Non-pigmented ciliary epithelial cell (primary cell): Measurements from ENCODE around the gene OTOGL.
"Not testable (repeated sequence)": the region's sequence is repeated elsewhere in the genome, so short reads cannot be mapped to it uniquely, and the experiment has no call there.

ENCODE experiments used
- DNase-seq: peaks from one replicate; pipeline ENCODE4 v3.0.0-alpha.2; 2010; ENCODE audit warnings: low read depth

The OTOGL gene

GRCh38 chr12:80291108-80291754 is 191.9 kb downstream of the OTOGL start:
- no peak for DNase-seq

- DNase-seq: no peak
These were observed 194.0 kb downstream of the OTOGL start for GRCh38 chr12:80293347-80293746.

- no peak for DNase-seq
These were observed 194.4 kb downstream of the OTOGL start for GRCh38 chr12:80293759-80294158.

GRCh38 chr12:80299219-80299618 is 199.9 kb downstream of the OTOGL start:
- no peak for DNase-seq

GRCh38 chr12:80299976-80300375 is 200.6 kb downstream of the OTOGL start:
- no peak for DNase-seq

GRCh38 chr12:80307436-80307835 is 208.1 kb downstream of the OTOGL start:
- not testable (repeated sequence) for DNase-seq

- DNase-seq: no peak
These were observed 213.9 kb downstream of the OTOGL start for GRCh38 chr12:80313209-80313608.

GRCh38 chr12:80314741-80315140 is 215.4 kb downstream of the OTOGL start:
- DNase-seq: no peak

- no peak for DNase-seq
These were observed 216.9 kb downstream of the OTOGL start for GRCh38 chr12:80316222-80316621.

GRCh38 chr12:80317307-80317706 is 218.0 kb downstream of the OTOGL start:
- no peak for DNase-seq

- no peak for DNase-seq
These were observed 218.6 kb downstream of the OTOGL start for GRCh38 chr12:80317899-80318298.

GRCh38 chr12:80320121-80320678 is 220.9 kb downstream of the OTOGL start:
- no peak for DNase-seq

GRCh38 chr12:80321653-80322052 is 222.3 kb downstream of the OTOGL start:
- DNase-seq: peak; percentile 9

- no peak for DNase-seq
These were observed 226.0 kb downstream of the OTOGL start for GRCh38 chr12:80325167-80325959.

- no peak for DNase-seq
These were observed 233.5 kb downstream of the OTOGL start for GRCh38 chr12:80332827-80333226.

- peak; percentile 6 for DNase-seq
These were observed 253.1 kb downstream of the OTOGL start for GRCh38 chr12:80352474-80352873.

- peak; percentile 51 for DNase-seq
These were observed 253.9 kb downstream of the OTOGL start for GRCh38 chr12:80353254-80353653.

- no peak for DNase-seq
These were observed 256.8 kb downstream of the OTOGL start for GRCh38 chr12:80356097-80356496.

- no peak for DNase-seq
These were observed 260.4 kb downstream of the OTOGL start for GRCh38 chr12:80359703-80360102.

- no peak for DNase-seq
These were observed 264.7 kb downstream of the OTOGL start for GRCh38 chr12:80364056-80364455.

GRCh38 chr12:80373666-80374065 is 274.3 kb downstream of the OTOGL start:
- no peak for DNase-seq

GRCh38 chr12:80374615-80375014 is 275.3 kb downstream of the OTOGL start:
- DNase-seq: no peak

- no peak for DNase-seq
These were observed 277.9 kb downstream of the OTOGL start for GRCh38 chr12:80377140-80377794.
